Measurements from ENCODE around the gene NME3. TPM values are rescaled to one million over a fixed set of nuclear protein-coding genes. Genes with fewer than 3 reads are reported as not detected.
"Not testable (repeated sequence)": the region's sequence is repeated elsewhere in the genome, so short reads cannot be mapped to it uniquely, and the experiment has no call there.

Gene NME3
- 50.1 TPM for total RNA-seq

GRCh38 chr16:1771188-1771863, at the start of gene NME3:
NME3 (minus strand) TSS chr16:1771543; CDS start chr16:1771534, 9 bp downstream.
- ATAC-seq (peak; percentile 45), DNase-seq (ENCODE audit: low spot score) (peak; percentile 89)
- intact Hi-C loops (cut with DNase I) = no loop called here

- ATAC-seq (no peak), DNase-seq (ENCODE audit: low spot score) (peak; percentile 34)
- intact Hi-C loops (cut with DNase I) = no loop called here
Measured at GRCh38 chr16:1820946-1821290, 49.6 kb upstream of the NME3 start.

- ATAC-seq (no peak), DNase-seq (ENCODE audit: low spot score) (no peak)
- intact Hi-C loops (cut with DNase I) = no loop called here
Measured at GRCh38 chr16:1820096-1820945, 49.0 kb upstream of the NME3 start.

- intact Hi-C loops (cut with DNase I) = no loop called here
- DNase-seq (ENCODE audit: low spot score) (no peak), ATAC-seq (no peak)
Measured at GRCh38 chr16:1819611-1820010, 48.3 kb upstream of the NME3 start.

GRCh38 chr16:1818873-1819525, 47.7 kb upstream of the NME3 start:
- intact Hi-C loops (cut with DNase I) = no loop called here
- ATAC-seq (no peak), DNase-seq (ENCODE audit: low spot score) (no peak)

GRCh38 chr16:1818204-1818872, 47.0 kb upstream of the NME3 start:
- intact Hi-C loops (cut with DNase I) = no loop called here
- ATAC-seq = no peak
- DNase-seq (ENCODE audit: low spot score) = no peak

DNA sequence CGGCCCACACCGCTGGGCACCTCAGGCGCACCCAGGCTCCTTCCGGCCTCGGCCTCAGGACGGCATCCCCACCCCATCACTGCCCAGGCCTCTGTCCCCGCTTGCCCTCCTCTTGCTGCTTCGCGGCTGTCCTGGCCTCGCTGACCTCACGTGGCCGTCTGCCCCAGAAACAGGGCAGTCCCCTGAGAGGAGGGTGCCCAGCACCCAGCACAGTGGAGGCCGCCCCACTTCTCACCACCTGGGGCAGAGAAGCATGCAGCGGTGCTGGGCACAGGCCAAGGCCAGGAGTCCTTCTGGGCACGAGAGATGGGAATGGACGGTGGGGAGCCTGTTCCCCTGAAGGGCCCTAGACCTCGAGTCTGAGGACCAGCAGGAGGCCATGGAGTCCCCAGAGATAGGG, 46.4 kb upstream of the NME3 start:
- ATAC-seq = no peak
- intact Hi-C loops (cut with DNase I) = no loop called here
- no peak for DNase-seq (ENCODE audit: low spot score)

DNA sequence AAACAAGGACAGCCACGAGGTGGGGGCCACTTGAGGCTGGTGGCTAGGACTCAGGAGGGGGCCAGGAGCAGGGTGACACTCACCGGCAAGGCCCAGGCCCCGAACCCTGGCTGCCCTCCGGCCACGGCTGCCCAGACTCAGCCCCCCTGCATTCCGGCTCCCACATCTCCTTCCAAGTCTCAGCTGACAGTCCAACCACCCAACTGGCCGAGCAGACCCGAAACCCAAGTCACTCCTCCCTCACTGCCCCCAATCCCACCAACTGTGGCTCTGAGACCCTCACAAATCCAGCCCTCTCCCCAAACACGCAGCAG, 45.9 kb upstream of the NME3 start:
- DNase-seq (ENCODE audit: low spot score) (no peak), ATAC-seq (no peak)
- intact Hi-C loops (cut with DNase I) = no loop called here

- intact Hi-C loops (cut with DNase I) = no loop called here
- DNase-seq (ENCODE audit: low spot score) (no peak), ATAC-seq (no peak)
Measured at GRCh38 chr16:1816396-1817275, 45.3 kb upstream of the NME3 start.

DNA sequence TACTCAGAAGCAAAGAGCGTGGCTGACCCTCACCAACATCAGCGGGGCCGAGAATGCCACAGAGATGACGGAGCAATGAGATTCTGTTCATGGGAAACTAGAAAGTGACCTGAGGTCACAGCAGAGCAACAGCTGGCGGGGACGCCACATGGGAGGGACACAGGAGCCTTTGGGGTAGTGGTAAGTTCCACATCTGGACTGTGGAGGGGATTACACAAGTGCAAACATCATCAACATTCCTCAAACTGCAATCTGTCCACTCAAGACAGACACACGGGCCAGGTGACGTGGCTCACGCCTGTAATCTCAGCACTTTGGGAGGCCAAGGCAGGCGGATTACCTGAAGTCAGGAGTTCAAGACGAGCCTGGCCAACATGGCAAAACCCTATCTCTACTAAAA, 44.1 kb upstream of the NME3 start:
- intact Hi-C loops (cut with DNase I) = no loop called here
- DNase-seq (ENCODE audit: low spot score) (no peak), ATAC-seq (peak; percentile 77)

GRCh38 chr16:1812732-1813163, 41.4 kb upstream of the NME3 start:
- ATAC-seq (peak; percentile 86), DNase-seq (ENCODE audit: low spot score) (peak; percentile 78)
- intact Hi-C loops (cut with DNase I) = no loop called here

GRCh38 chr16:1810536-1810935, 39.2 kb upstream of the NME3 start:
- intact Hi-C loops (cut with DNase I) = no loop called here
- DNase-seq (ENCODE audit: low spot score) (no peak), ATAC-seq (no peak)

DNA sequence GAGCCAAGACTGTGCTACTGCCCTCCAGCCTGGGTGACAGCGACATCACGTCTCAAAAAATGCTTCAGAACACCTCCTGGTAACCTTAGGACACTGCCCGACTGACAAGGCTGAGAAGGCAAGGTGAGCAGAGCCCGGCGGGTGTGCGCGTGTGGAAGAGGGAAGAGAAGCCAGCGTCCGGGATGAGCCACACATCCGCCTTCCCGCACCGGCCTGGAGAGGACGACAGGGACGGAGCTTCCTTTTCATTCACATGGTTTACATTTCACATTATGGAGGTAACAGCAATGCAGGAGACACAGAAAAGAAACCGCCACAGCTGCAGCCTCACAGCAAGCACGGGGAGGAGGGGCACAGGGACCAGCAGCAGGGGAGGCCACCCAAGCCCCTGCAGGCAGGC, 38.8 kb upstream of the NME3 start:
- ATAC-seq = no peak
- DNase-seq (ENCODE audit: low spot score) = no peak
- intact Hi-C loops (cut with DNase I) = no loop called here

- intact Hi-C loops (cut with DNase I) = no loop called here
- no peak for DNase-seq (ENCODE audit: low spot score)
- ATAC-seq = no peak
Measured at GRCh38 chr16:1809281-1809801, 38.0 kb upstream of the NME3 start.

DNA sequence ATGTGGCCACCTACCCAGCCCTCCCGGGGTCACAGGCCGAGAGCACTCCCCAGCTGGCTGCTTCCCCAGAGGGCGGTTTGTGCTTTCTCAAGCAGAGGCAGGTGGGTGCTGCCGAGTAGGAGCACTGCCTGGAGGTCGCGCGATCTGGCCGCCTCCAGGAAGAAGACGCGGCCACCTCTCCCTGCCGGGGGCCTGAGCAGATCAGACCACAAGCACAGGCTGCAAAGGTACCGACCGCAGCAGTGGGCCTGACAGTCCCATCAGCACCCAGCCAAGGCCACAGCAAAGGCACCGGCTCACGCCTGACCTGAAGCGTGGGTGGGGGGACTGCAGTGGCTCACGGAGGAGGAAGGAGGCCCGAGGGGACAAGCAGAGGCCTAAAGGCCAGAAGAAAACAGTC, 37.3 kb upstream of the NME3 start:
- no peak for DNase-seq (ENCODE audit: low spot score)
- intact Hi-C loops (cut with DNase I) = no loop called here
- no peak for ATAC-seq

DNA sequence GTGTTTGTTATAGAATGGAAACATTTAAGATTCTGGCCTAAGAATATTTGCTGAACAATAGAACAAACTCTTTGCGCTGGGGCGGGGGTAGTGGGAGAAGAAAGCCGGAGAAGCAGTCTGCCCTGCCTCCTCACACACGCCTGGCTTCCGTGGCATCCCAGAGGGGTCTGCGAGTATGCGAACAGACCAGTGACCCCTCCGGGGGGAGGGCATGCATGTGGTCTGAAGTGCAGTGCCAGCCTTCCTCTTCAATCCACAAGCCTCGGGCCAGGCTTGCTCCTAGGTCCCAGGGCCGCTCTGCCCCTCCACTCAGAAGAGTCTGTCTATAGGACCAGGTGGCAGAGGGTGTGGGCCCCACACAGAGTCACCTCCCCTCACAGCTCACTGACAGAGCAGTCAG, 36.3 kb upstream of the NME3 start:
- DNase-seq (ENCODE audit: low spot score) = no peak
- intact Hi-C loops (cut with DNase I) = no loop called here

DNA sequence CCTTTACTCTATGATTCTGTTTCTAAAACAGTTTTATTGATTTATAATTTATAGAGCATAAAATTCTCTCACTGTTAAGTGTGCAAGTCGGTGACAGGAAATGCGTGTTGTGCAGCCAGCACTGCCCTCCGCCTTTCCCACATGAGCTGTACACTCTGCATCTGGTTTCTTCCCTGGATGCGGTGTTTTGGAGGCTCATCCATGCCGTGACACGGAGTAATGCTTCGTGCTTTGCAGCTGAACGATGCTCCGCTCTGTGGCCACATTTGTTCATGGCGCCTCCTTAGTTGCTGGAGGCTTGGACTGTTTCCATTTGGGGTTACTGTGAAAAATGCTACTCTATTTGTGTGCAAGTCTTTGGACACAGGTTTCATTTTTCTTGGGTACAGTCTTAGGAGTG, 29.4 kb upstream of the NME3 start:
- intact Hi-C loops (cut with DNase I) = no loop called here
- DNase-seq (ENCODE audit: low spot score) = no peak
- ATAC-seq = no peak

More for the DNA sequence above, 36.3 kb upstream of the NME3 start:
- no peak for ATAC-seq

DNA sequence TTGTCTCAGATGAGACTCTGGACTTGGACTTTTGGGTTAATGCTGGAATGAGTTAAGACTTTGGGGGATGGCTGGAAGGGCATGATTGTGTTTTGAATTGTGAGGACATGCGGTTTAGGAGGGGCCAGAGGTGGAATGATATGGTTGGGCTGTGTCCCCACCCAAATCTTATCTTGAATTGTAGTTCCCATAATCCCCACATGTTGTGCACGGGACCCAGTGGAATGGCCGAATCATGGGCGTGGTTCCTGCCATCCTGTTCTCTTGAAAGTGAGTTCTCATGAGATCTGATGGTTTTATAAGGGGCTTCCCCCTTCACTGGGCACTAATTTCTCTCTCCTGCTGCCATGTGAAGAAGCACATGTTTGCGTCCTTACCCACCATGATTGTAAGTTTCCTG, 27.9 kb upstream of the NME3 start:
- DNase-seq (ENCODE audit: low spot score); ATAC-seq; intact Hi-C loops (cut with DNase I): not testable (repeated sequence)

All from sciatic nerve (tissue), 2 donors.